Stimulated activated CD4-positive, alpha-beta T cell treated with anti-CD3 and anti-CD28 coated beads, Interleukin-2, amount 100 ng/mL, for 24 hours (primary cell): ENCODE results near the gene CD3E.
A peak's percentile ranks its signal among the peaks of the same experiment; 100 is the strongest.

Source experiments
- DNase-seq, 2 donors: peaks; one replicate each; pipeline ENCODE4 v3.0.0-alpha.2; 2020

Gene CD3E

DNA sequence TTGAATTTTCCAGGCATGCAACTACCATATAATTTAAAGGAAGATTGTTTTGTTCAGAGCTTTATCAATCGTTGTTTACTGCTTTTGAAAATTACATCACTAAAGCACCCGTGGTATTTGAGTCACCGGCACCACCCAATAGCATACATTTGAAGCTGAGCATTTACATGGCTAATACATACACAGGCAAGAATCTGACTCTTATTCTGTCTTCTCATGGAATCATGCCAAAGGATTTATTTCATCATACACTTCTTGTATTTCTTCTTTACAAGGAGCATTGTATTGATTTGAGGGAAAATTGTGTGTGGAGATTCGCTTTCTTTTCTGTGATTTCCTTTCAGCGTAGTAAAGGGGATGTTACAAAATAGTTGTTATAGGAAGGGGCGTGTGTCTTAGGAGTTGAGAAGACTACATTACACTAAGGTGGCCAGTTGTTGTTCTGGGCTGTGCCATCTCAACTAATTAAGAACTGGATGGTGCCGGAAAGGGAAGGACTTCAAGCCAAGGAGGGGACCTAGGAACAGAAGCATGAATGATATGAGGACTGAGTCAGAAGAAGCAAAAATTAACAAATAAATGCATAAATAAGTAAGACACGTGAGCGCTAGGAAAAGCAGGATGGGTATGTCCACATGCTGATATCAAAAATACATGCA, 12.9 kb upstream of the CD3E start:
- DNase-seq = no peak

DNA sequence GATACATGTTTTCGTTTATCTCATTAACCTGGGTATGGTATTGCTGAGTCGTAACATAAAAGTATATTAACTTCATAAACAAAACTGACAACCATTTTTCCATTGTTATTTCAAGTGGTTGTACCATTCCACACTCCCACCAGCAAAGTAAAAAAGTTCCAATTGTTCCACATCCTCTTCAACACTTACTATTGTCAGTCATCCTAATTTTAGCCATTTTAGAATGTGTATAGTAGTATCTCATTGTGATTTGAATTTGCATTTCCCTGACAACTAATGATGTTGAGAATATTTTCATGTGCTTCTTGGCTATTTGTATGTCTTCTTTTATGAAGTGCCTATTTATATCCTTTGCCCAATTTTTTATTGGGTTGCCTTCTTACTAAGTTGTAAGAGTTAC, 10.5 kb upstream of the CD3E start:
- DNase-seq = no peak

DNA sequence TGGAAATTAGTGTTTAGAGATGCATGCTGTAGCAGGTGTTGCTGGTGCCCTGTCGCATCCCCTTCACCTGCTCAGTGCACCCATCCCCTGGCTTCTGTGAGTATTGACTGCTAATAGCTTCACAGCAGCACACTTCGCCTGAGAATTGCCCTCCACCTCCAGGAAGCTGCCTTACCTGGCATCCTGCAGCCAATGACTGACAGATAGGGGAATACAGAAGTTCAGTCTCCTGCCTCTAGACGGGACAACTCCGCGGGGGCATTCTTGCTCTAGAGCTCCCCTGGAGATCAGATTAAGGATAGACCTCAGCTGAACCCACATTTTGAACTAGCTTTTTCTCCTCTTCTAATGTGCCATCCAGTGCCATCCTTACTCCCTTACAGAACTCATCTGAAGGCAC, 9.3 kb upstream of the CD3E start:
- peak in 1 of 2 donors; percentile 15 for DNase-seq

DNA sequence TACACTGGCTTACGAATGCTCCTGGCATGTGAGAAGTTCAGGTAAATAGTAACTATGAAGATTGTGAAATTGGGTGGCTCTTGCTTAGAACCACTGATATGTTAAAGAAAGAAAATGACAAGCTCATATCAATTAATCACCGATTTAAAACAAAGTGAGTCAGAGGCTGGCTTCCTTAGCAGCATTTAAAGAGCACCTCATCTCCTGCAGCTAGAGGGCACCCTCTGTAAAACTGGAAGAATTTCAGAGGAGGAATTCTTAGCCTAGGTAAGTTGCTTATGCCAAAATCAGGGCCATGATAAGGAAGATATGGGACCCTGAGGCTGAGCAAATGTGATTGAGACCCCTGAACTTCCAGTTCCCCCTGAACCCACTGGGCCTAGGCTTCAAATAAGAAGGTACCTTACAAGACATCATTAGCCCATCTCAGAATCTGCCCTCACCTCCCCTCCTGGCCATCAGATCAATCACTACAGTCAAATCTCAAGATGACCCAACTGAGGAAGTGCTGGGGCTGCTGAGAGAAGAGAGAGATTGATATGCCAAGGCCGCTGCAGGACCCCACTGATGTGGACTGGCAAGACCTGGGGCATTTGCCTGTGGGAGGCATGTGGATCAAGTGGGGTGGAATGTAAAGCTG, 8.6 kb upstream of the CD3E start:
- DNase-seq = peak; percentile 39 to 54

DNA sequence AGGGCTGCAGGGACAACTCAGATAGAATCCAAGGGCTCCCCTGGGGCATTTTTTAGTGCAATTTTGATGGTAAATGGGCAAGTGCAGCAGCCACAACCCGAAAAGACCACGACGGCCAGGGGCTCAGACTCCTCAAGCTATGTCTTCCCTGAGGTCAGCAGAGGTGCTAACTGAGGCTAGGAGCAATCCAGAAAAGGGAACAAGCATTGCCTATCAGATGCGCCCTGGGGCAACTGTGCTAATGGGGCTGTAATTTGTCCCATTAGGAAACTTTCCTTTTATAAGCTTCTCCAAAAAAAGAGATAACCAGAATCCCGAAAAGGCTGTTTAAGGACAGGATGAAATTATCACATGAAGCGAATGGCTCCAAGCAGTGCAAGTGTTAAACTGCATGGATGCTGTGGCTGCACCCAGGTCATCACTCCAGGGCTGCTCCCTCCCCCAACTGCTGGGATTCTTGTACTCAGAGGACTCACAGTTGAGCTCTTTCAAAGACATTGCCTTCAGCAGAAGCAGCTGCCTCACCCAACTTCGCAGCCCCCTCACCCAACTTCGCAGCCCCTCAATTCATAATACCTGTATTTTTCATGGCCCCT, 2.8 kb upstream of the CD3E start:
- DNase-seq = peak in 1 of 2 donors; percentile 13

DNA sequence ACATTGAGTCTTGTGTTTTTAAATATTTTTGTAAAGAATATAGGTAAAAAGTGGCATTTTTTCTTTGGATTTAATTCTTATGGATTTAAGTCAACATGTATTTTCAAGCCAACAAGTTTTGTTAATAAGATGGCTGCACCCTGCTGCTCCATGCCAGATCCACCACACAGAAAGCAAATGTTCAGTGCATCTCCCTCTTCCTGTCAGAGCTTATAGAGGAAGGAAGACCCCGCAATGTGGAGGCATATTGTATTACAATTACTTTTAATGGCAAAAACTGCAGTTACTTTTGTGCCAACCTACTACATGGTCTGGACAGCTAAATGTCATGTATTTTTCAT, 333 bp upstream of the CD3E start:
- no peak for DNase-seq

DNA sequence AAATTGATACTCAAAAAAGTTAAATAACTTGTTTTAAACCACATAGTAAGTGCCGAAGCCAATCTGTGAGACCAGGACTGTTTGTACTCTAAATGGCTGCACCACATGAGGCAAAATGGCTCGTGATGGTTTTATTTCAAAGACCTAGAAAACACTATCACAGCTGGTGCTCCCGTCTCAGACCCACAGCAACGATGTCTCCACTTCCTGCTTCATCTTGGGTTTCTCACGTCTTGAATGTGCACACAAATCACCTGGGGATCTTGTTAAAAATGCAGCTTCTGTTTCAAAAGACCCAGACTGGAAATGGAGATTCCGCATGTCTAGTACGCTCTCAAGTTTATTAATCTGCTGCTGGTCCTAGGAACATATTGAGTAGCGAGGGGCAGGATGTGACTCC, 1.2 kb downstream of the CD3E start:
- peak in 1 of 2 donors; percentile 41 for DNase-seq

DNA sequence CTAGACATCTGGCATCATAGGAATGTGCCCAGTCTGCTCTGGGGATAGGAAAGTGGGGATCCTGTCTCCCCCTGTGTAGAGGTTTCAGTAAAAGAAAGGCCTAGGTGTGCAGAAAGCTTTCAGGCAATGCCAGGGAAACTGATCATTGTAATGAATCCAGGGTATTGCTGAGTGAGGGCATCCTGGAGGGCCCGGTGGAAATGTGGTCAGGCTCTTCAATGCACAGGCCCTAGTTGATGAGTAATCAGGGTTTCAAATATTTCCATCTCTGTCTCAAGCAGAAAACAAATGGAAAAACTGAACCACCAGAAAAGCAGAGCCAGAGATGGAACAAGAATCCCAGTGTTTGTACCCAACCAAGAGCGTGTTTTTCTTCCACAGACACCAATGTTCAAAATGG, 2.0 kb downstream of the CD3E start:
- peak; percentile 49 to 65 for DNase-seq

DNA sequence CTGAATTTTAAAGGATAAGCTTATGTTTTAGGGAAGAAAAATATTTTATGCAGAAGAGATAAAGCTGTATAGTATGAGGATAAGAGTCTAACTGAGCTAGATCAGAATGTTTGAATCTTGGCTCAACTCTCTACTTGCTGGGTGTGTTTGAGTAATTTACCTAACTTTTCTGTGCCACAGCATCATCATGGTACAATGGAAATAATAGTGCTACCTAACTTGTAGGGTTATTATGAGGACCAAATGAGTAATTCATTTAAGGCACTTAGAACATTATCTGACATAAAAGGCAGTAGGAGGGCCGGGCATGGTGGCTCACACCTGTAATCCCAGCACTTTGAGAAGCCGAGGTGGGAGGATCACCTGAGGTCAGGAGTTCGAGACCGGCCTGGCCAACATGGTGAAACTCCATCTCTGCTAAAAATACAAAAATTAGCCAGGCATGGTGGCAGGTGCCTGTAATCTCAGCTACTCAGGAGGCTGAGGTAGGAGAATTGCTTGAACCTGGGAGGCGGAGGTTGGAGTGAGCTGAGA, 4.5 kb downstream of the CD3E start:
- peak in 1 of 2 donors; percentile 35 for DNase-seq

DNA sequence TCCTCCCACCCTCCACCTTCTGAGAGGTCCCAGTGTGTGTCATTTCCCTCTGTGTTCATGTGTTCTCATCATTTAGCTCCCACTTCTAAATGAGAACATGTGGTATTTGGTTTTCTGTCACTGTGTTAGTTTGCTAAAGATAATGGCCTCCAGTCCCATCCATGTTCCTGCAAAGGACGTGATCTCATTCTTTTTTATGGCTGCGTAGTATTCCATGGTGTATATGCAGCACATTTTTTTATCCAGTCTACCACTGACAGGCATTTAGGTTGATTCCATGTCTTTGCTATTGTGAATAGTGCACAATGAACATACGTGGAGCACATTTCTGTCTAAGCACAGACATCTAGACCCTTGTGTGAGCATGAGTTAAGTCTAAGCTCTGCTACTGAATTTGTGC, 5.7 kb downstream of the CD3E start:
- peak in 1 of 2 donors; percentile 10 for DNase-seq

DNA sequence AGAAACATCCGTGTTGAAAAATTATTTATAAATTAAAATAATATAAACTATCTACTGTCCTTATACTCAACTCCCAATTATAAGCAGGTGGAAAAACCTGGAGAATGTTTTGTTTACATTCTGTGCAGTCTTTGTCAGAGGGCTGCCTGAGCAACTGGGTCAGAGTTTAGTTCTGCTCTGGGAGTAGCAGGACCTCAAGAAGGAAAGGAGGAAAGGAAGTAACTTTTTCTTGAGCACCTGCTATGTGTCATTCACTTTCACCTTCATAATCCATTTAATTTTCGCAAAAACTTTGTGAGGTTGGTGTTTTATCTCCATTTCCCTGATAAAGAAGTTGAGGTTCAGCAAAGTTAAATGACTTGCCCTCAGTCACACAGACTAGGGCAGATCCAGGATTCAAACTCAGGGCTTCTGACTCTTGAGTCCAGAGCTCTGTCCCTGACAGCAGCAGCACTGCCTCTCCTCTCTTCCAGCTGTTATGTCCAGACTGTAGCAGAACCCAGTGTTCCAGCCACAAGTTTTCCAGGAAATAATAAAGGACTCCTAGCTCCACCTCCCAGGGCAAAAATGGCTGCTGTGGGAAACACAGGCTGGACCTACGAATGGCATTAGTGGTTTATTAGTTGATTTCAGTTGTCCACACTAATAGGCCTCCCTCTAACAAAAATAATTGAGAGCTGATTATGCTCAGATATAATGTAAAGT, 6.4 kb downstream of the CD3E start:
- DNase-seq = peak in 1 of 2 donors; percentile 14

DNA sequence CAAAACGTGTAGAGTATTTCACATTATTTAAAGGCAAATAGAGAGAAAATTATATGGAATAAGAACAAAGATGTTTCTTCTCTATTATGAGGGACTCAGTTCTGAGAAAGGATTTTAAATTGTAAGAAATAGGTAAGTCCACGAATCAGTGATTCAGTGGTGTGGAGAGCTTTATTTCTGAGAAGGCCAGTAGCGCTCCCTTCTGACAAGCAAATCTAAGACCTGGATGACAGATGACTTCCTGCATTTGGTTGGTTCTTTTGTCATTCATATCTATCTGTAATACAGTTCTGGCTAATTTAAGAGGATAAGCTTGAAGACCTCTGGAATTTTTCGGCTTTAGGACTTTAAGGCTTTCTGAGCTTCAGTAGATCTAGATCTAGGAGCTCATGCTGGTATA, 7.0 kb downstream of the CD3E start:
- peak in 1 of 2 donors; percentile 9 for DNase-seq

DNA sequence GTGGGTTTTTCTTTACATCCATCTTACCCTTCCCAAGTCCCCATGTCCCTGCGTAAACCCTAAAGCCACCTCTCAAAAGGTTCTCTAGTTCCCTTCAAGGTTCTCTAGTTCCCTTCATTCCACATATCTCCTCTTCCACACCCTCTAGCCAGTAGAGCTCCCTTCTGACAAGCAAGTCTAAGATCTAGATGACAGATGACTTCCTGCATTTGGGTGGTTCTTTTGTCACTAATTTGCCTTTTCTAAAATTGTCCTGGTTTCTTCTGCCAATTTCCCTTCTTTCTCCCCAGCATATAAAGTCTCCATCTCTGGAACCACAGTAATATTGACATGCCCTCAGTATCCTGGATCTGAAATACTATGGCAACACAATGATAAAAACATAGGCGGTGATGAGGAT, 7.8 kb downstream of the CD3E start:
- no peak for DNase-seq

DNA sequence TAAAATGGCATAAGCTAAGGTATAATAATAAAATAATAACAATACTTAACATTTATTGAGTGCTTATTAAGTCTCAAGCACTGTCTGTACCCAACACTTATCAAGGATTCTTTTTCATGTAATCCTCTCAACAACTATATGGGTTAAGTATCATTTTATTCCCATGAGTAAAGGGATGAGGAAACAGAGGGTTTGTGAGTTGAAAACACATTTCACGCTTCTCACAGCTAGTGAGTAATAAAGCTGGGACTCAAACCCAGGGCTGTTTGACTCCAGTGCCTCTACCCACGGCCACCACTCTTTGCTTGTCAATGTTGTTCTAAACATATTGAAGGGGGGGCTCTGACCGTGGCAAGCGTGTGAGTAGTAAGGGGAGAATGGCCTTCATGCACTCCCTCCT, 8.7 kb downstream of the CD3E start:
- DNase-seq = peak in 1 of 2 donors; percentile 17

DNA sequence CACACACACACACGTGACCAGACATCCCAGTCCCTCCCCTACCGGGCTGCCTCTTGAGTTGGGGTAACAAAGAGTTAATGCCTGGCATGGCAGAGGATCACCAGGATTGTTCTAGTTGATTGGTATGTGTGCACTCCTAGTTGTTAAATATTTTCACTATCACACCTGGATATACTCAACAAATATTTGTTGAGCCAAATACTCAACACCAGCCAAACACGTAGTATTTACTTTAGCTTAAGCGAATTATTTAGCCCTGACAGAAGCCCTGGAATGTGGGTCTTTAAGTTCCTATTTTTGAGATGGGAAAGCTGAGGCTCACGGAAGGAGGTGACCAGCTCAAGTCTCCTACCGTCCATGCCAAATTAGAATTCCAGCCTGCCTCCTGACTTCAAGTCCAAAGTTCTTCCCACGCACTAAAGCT, 10.5 kb downstream of the CD3E start:
- DNase-seq = no peak

DNA sequence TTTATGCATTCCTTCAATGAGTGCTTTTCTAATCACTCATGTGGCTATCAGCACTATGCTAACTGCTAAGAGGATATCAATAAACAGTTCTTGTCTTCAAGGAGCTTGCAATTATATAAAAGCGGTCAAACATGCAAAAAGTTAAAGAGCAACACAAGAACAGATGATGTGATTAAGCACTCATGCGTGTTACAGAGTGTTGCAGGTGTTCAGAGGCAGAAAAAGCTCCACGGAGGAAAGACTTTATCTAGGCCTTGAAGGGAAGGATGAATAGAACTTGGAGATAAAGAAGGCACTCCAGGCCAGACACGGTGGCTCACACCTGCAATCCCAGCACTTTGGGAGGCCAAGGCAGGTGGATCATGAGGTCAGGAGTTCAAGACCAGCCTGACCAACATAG, 13.6 kb downstream of the CD3E start:
- no peak for DNase-seq

DNA sequence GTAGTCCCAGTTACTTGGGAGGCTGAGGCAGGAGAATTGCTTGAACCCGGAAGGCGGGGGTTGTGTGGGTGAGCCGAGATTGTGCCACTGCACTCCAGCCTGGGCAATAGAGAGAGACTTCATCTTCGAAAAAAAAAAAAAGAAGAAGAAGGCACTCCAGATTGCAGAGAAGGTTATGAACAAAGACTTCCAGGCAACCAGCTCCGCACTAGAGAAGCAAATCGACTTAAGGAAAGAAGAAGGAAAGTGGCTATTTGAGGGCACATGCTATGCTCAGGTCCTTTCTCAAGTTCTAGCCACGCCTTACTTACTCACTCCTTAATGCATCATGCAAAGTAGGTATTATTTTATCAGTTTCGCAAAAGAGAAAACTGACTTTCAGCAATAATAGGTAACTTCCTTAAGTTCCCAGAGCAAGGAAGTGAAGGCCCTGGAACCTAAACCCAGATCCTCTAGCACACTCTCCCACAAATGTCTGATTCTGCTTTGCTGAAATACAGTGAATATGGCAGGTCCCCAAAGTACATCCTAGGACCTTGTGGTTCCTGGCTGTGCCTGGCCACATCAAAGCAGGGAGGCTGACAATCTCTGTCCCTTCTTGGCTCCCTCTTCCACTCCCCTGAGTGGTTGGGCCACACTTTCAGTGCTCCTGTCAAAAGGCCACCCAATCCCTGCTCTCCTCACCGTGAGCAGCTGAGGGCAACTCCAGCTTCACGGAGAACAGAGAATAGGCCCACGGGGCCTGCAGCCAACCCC, 14.2 kb downstream of the CD3E start:
- DNase-seq = no peak

DNA sequence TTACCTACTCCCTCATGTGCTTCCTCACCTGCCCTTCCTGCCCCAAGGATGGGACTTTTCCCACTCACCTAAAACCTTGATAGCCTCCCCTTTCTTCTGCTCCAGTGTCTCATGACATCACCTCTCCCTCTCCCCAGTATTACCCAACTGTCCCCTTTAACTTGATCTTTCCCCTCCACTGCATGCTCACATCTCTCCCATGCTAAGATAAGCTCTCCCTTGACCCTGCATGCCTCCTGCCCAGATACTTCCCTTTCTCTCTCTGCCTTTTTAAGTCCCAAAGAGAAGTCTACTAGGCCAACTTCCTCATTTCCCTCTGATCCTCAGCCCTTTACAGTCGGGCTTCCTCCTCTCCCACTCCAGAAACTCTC, 14.8 kb downstream of the CD3E start:
- DNase-seq = peak in 1 of 2 donors; percentile 15

DNA sequence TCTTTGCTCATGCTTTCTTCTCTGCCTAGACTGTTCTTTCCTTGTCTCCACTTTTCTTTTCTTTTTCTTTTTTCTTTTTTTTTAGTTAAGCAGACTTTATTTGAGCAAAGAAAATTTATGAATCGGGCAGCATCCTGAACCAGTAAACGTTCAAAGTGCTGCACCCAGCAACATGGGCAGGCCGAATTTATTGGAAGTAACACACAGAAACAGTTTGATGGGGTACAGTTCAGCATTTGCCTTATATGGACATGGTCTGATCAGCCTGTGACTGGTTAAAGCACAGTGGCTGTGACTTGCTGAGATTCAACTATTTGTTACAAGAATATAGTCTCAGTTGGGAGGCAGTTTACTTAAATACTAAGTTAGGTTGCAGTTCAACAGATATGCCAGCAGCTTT, 16.0 kb downstream of the CD3E start:
- DNase-seq = no peak

DNA sequence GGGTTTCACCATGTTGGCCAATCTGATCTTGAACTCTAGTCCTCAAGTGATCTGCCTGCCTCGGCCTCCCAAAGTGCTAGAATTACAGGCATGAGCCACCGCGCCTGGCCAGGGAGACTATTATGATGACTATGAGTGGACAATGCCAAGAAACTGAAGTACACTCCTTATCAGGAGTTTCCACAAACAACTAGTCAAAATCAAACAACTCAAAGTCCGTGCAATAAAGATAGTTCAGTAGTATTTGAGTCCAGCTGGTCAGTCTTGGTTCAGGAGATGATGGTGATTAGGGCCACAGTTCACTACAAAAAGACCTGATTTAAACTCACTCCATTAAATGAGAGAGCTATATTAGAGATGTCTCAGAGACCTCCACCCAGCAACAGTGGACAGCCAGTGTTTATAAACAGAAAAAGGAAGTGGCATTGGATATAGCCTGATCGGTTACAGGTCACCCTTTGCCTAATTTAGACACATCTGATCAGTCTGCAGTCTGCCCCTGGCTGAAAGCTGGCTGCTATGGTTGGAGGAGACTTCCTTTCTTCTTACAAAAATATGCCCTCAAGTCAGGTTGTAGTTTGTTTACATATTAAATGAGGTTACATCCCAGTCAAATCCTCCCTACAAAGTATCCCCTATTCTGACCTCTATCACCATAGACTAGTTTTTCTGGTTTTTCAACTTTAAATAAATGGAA, 17.0 kb downstream of the CD3E start:
- peak in 1 of 2 donors; percentile 17 for DNase-seq

DNA sequence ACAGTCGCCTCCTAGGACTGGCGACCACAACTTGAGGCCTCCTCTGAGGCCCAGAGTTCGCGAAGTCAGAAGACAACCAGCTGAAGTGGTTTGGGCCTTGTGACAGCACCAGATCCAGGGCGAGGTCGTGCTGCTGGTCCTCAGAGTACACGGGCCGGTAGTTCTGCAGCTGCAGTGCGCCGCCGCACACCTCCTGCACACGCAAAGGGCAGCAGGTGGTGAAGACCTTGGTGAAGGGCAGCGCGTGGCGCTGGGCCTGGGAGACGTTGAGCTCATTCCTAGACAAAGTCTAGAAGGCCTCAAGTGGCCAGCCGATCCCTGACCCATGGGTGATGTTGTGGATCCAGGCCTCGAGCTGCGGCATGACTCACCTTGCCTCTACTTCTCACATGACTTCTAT, 18.2 kb downstream of the CD3E start:
- peak in 1 of 2 donors; percentile 12 for DNase-seq

DNA sequence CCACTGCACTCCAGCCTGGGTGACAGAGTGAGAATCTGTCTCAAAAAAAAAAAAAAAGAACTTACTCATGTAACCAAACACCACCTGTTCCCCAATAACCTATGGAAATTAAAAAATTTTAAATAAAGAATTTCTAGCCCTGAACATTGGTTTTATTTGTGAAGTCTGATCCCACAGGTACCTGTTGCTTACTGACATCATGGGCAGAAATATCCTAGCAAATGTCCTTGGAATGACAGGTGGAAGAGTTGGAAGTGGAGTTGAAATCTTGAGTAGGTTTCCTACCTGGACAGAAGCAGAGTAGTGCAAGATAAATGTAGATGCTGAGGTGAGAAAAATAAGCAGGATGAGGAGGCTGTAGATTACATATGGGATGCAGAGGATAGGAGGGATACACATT, 20.8 kb downstream of the CD3E start:
- DNase-seq = no peak
